Stomach (tissue), 19 donors: ENCODE data around the gene PLET1. TPM values are rescaled to one million over a fixed set of nuclear protein-coding genes. Genes with fewer than 3 reads are reported as not detected.

Experiments used
- DNase-seq, 2 donors: peaks; one replicate each; pipeline versions ENCODE4 v3.0.0 to v3.0.0-alpha.2; 2013 to 2019
- H3K27ac ChIP-seq, 5 donors: fragments of 200-600 bp in 4 of 5; sonication (generic) in 4 of 5; one replicate each; pipeline ENCODE4 v1.5.1; 2013 to 2019; ENCODE audit warnings: mild to moderate bottlenecking in 1 of 5, moderate library complexity in 1 of 5
- H3K27me3 ChIP-seq, 3 donors: fragments of 200-600 bp; sonication (generic); one replicate each; pipeline ENCODE4 v1.5.1; 2017 to 2019; ENCODE audit warnings: mixed run types in 1 of 3
- H3K36me3 ChIP-seq, 4 donors: fragments of 200-600 bp; sonication (generic); 1 replicate in 3 of 4; 2 replicates in 1 of 4; pipeline ENCODE4 v1.5.1; 2016 to 2019
- H3K4me1 ChIP-seq, 4 donors: fragments of 200-600 bp; sonication (generic); one replicate each; pipeline ENCODE4 v1.5.1; 2016 to 2019
- H3K4me3 ChIP-seq, 4 donors: fragments of 200-600 bp; sonication (generic) in 3 of 4; one replicate each; pipeline ENCODE4 v1.5.1; 2016 to 2019; ENCODE audit warnings: mild to moderate bottlenecking in 1 of 4
- H3K9me3 ChIP-seq, 4 donors: fragments of 200-600 bp; sonication (generic); one replicate each; pipeline ENCODE4 v1.5.1; 2016 to 2019
- EP300 ChIP-seq: sonication (generic); formaldehyde crosslinking; IDR thresholded peaks from one replicate; pipeline ENCODE4 v1.6.1; 2017; ENCODE audit warnings: antibody characterized with exemption
- POLR2A ChIP-seq, 4 donors: fragments of 450-650 bp; IDR thresholded peaks; one replicate each; pipeline ENCODE4 v1.6.1; 2016; ENCODE audit warnings: antibody characterized with exemption in 4 of 4, control low read depth in 2 of 4, mild to moderate bottlenecking in 1 of 4, moderate library complexity in 1 of 4
- POLR2AphosphoS5 ChIP-seq, 3 donors: sonication (generic); formaldehyde crosslinking; IDR thresholded peaks; one replicate each; pipeline ENCODE4 v1.6.1; 2016; ENCODE audit warnings: antibody characterized with exemption in 3 of 3
- WGBS, 5 donors: extraction: QIAGEN DNeasy Blood & Tissue Kit in 3 of 5; methylation state at CpG; one replicate each; pipeline versions ENCODE4 v1.1.5 to v1.1.7; 2013 to 2018; 5-methylcytosine and 5-hydroxymethylcytosine counted together
- intact Hi-C: fragments of 100-400 bp; cut with DNase I; formaldehyde crosslinking; loops from one replicate; pipeline ENCODE4 v1.15.1; 2023; ENCODE audit warnings: low total_unique reads
- long read RNA-seq, 10 donors: transcript quantifications; one replicate each; lab custom pipeline, GENCODE V29; 2026
- polyA plus RNA-seq, 3 donors: library from polyadenylated mRNA; stranded (reverse); fragments of 200-250 nt; gene quantifications; one replicate each; pipeline ENCODE4 v1.2.3, GENCODE V29; 2013
- total RNA-seq, 5 donors: library from RNA; depleted of rRNA; stranded (reverse); fragments of >200 nt; gene quantifications; one replicate each; pipeline versions ENCODE4 v1.1.0 to v1.2.3, GENCODE V29; 2014 to 2016
- TF ChIP-seq, protein P1 (sequence below), 7 experiments: fragments of 450-650 bp in 4 of 7; fragments of 200-600 bp in 3 of 7; sonication (generic) in 3 of 7; IDR thresholded peaks; one replicate each; pipeline ENCODE4 v1.5.1; 2016 to 2019; ENCODE audit warnings: antibody characterized with exemption in 7 of 7, control low read depth in 2 of 7, mild to moderate bottlenecking in 1 of 7
- donor health status: healthy with polysubstance abuse.
- donor health status: Bipolar disorder and iron deficiency.
- donor health status: healthy.

Gene PLET1, protein sequence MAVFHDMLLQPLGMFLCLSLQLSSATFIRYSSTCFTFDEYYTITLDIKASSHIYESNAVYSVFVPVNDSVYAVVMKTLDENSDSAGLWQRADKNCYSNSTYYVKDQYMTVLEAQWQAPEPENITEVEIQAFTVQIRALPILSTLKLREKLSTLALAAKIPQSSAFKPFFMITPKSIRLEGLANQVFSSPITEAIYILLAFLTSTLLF
- total RNA-seq (not detected), polyA plus RNA-seq (not detected)
- long read RNA-seq, donor 1, result 0 reads
- long read RNA-seq, donor 2, result 0 reads
- long read RNA-seq, donor 3, result 0 reads
- long read RNA-seq, donor 4, result 0 reads
- long read RNA-seq, donor 5, result 0 reads
- long read RNA-seq, donor 6, result 0 reads
- long read RNA-seq, donor 7, result 0 reads
- long read RNA-seq, donor 8, result 0 reads
- long read RNA-seq, donor 9, result 0 reads
- long read RNA-seq, donor 10, result 0 reads

DNA sequence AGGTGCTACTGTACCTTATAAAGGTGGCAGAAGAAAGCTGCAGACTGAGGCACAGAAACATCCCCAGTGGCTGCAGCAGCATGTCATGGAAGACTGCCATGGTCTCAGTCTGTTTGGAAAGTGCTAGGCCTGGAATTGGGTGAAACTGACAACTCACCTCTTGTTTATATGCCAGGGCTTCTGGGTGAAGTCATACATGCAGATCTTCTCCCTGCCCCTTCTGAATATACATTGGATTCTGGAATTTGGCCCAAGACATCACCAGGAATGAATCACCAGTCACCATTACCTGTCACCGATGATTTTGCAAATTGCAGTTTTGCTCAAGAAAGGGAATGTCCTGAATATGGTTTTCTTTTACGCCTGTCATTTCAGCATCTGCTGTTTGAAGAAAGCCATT lies at the start of gene PLET1:
Gene PLET1 (minus strand): TSS at position 371 of the 400 bp plus-strand sequence. CDS start 271 bp downstream, at position 100.
- DNase-seq, result no peak
- H3K9me3 ChIP-seq, result no peaks in the 10 kb centered on the region
- H3K4me1 ChIP-seq, result no peaks in the 10 kb centered on the region
- peaks cover 0 to 7% (median 1%) of the 10 kb centered on the region in 4 donors for H3K36me3 ChIP-seq
- TF ChIP-seq EP300, result no peak
- no peak for TF ChIP-seq POLR2A (IDR thresholded peaks at IDR 0.05)
- TF ChIP-seq POLR2AphosphoS5 (IDR thresholded peaks at IDR 0.05), result no peak
- TF ChIP-seq, protein P1, sequence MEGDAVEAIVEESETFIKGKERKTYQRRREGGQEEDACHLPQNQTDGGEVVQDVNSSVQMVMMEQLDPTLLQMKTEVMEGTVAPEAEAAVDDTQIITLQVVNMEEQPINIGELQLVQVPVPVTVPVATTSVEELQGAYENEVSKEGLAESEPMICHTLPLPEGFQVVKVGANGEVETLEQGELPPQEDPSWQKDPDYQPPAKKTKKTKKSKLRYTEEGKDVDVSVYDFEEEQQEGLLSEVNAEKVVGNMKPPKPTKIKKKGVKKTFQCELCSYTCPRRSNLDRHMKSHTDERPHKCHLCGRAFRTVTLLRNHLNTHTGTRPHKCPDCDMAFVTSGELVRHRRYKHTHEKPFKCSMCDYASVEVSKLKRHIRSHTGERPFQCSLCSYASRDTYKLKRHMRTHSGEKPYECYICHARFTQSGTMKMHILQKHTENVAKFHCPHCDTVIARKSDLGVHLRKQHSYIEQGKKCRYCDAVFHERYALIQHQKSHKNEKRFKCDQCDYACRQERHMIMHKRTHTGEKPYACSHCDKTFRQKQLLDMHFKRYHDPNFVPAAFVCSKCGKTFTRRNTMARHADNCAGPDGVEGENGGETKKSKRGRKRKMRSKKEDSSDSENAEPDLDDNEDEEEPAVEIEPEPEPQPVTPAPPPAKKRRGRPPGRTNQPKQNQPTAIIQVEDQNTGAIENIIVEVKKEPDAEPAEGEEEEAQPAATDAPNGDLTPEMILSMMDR (IDR thresholded peaks at IDR 0.05), result no peak
- no peaks in the 10 kb centered on the region for H3K27me3 ChIP-seq
- intact Hi-C loops, result no loop called here
- no peak within 1 kb of the TSS for H3K27ac ChIP-seq
- WGBS, 5 donors, result 94 to 99% (median 97%) methylated on average over 2 of the region's 2 CpGs
- H3K4me3 ChIP-seq, result no peak within 1 kb of the TSS

DNA sequence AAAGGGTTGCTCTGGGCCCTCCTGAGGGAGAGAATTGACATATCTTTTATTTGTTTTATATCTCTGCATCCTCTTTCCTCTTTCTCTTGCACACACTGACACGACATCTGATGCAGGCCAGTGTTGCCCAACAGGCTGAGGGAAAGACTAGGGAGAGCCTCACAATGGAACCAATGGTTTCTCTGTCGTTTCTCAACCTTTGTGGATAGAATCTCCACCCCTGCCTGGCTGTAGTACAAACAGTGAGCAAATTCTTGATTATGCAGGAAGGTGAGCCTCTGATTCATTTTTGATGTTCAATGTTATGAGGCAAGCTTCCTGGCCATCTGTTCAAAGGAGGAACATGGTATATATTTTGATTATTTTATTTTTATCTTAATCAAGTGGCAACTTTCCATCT lies 49.8 kb upstream of the PLET1 start:
- WGBS, 5 donors, result 44 to 51% (median 47%) methylated on average over 2 of the region's 2 CpGs
- Histone ChIP-seq H3K4me1 (no peaks in the 10 kb centered on the region), H3K27me3 (no peaks in the 10 kb centered on the region), H3K36me3 (no peaks in the 10 kb centered on the region), H3K4me3 (no peak overlapping the region), H3K27ac (no peak overlapping the region), H3K9me3 (no peaks in the 10 kb centered on the region)
- TF ChIP-seq EP300 (no peak), POLR2AphosphoS5 (IDR thresholded peaks at IDR 0.05) (no peak), POLR2A (IDR thresholded peaks at IDR 0.05) (no peak)
- TF ChIP-seq, protein P1 (IDR thresholded peaks at IDR 0.05), result no peak
- no peak for DNase-seq
- intact Hi-C loops, result no loop called here

DNA sequence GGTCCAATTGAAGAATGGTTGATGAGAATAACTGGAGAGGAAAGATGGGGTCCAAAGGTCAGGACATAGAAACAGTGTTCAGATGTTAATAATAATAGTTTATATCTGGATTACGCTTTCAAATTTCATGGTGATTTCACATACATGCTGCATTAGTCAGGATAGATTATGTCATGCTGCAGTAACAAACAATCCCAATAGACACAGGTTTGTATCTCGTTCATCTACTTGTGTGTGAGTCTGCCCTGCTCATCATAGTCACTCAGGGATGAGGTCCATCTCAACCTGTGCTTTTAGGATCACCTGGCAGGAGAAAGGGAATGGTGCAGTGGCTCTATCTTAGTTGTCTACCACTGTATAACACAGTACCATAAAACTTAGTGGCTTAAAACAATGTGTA lies 48.0 kb upstream of the PLET1 start:
- WGBS, 5 donors, result 87 to 95% (median 93%) methylated on average over 2 of the region's 2 CpGs
- DNase-seq, result no peak
- Histone ChIP-seq H3K27me3 (no peaks in the 10 kb centered on the region), H3K27ac (no peak overlapping the region), H3K4me1 (no peaks in the 10 kb centered on the region), H3K9me3 (no peaks in the 10 kb centered on the region), H3K36me3 (no peaks in the 10 kb centered on the region), H3K4me3 (no peak overlapping the region)
- intact Hi-C loops, result no loop called here
- TF ChIP-seq EP300, result no peak
- TF ChIP-seq, protein P1 (IDR thresholded peaks at IDR 0.05), result no peak
- TF ChIP-seq POLR2AphosphoS5 (IDR thresholded peaks at IDR 0.05), result no peak
- TF ChIP-seq POLR2A (IDR thresholded peaks at IDR 0.05), result no peak

DNA sequence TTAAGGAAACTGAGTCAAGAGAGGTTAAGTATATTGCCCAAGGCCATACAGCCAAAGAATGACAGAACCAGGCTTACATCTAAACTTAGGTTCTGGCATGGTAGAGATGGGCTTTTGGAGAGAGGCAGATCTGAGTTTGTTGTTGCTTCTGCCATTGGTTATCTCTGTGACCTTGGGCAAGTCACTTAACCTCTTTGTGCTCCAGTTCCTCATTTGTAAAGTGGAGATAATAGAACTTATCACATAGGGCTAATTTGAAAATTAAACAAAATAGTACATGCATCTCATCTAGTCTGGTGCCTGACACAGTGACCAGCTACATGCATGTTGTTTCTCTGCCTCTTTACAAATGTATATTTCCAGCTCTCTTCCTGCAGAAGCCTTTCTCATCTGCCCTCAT lies 47.0 kb upstream of the PLET1 start:
- no peak for DNase-seq

More for the DNA sequence above, 47.0 kb upstream of the PLET1 start:
- no peaks in the 10 kb centered on the region for H3K9me3 ChIP-seq
- intact Hi-C loops, result no loop called here
- peaks cover 0 to 6% (median 3%) of the 10 kb centered on the region in 4 donors for H3K4me1 ChIP-seq
- no peak overlapping the region for H3K4me3 ChIP-seq
- H3K27ac ChIP-seq, result no peak overlapping the region
- no peaks in the 10 kb centered on the region for H3K27me3 ChIP-seq
- H3K36me3 ChIP-seq, result no peaks in the 10 kb centered on the region
- TF ChIP-seq POLR2A (IDR thresholded peaks at IDR 0.05), result no peak
- TF ChIP-seq, protein P1 (IDR thresholded peaks at IDR 0.05), result no peak
- no peak for TF ChIP-seq EP300
- TF ChIP-seq POLR2AphosphoS5 (IDR thresholded peaks at IDR 0.05), result no peak
